ENCODE results near the gene VN1R4.
"Not testable (repeated sequence)": the region's sequence is repeated elsewhere in the genome, so short reads cannot be mapped to it uniquely, and the experiment has no call there.

- not testable (repeated sequence) for TF ChIP-seq CTCF (IDR thresholded peaks at IDR 0.05; ENCODE audit: low read depth, low read length); POLR2A (IDR thresholded peaks at IDR 0.05; ENCODE audit: extremely low read depth, insufficient read length); MAX (IDR thresholded peaks at IDR 0.05; ENCODE audit: low read depth, low read length); MYC (IDR thresholded peaks at IDR 0.05; ENCODE audit: low read depth, low read length)
These were observed 2.3 kb upstream of the VN1R4 start for GRCh38 chr19:53269861-53270260.
